SK-N-SH treated with all-trans-retinoic acid at 6 μM for 48 hours (cell line): ENCODE results near the gene ZDHHC8.

Experiments used
- ARNTL ChIP-seq: fragments of 450-650 bp; formaldehyde crosslinking; IDR thresholded peaks from 2 replicates; pipeline ENCODE4 v1.5.0; 2020; ENCODE audit warnings: low read depth, mild to moderate bottlenecking, moderate library complexity, borderline replicate concordance
- CSRNP3 ChIP-seq: fragments of 250-450 bp; sonication (Bioruptor Pico); IDR thresholded peaks from 2 replicates; pipeline ENCODE4 v1.5.1; 2021; ENCODE audit warnings: mild to moderate bottlenecking, moderate library complexity
- OSR1 ChIP-seq: fragments of 250-450 bp; sonication (Bioruptor Pico); IDR thresholded peaks from 2 replicates; pipeline ENCODE4 v1.8.0; 2022; ENCODE audit warnings: moderate library complexity, mild to moderate bottlenecking, inconsistent platforms
- PATZ1 ChIP-seq: fragments of 250-450 bp; sonication (Bioruptor Pico); IDR thresholded peaks from 2 replicates; pipeline ENCODE4 v1.8.0; 2020; ENCODE audit warnings: mild to moderate bottlenecking, moderate library complexity, borderline replicate concordance
- RARB ChIP-seq: fragments of 250-450 bp; sonication (Bioruptor Pico); IDR thresholded peaks from 2 replicates; pipeline ENCODE4 v1.8.0; 2021; ENCODE audit warnings: mild to moderate bottlenecking, moderate library complexity

DNA sequence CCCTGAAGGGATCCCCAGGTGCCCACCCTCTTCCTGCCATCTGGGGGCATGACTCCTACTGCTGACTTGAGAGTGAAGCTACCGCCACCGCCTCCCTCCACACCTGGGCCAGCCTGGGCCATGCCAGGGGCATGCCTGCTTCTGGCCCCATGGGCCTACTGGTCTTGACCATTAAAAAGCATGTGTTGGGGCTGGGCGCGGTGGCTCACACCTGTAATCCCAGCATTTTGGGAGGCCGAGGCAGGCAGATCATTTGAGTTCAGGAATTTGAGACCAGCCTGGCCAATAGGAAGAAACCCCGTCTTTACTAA is 56.9 kb downstream of the ZDHHC8 start:
- no peak for TF ChIP-seq RARB (CRISPR knock-in tag)
- TF ChIP-seq OSR1 = no peak
- no peak for TF ChIP-seq PATZ1 (CRISPR knock-in tag)
- no peak for TF ChIP-seq CSRNP3 (CRISPR knock-in tag)
- no peak for TF ChIP-seq ARNTL (CRISPR knock-in tag)
